Urothelium cell line (cell line): ENCODE measurements around the gene SLC32A1.
A peak's percentile ranks its signal among the peaks of the same experiment; 100 is the strongest.

Source experiments
- DNase-seq: peaks from one replicate; pipeline ENCODE4 v3.0.0; 2011; ENCODE audit warnings: low spot score, mixed read lengths
- FAIRE-seq: peaks from 2 replicates; lab custom pipeline; 2011; peaks lifted over from hg19 to GRCh38; lab: Jason Lieb, UNC

The SLC32A1 gene

GRCh38 chr20:38751360-38751976 lies 27.2 kb downstream of the SLC32A1 start:
- peak; percentile 55 for DNase-seq
- FAIRE-seq, result no peak

GRCh38 chr20:38752029-38752428 lies 27.7 kb downstream of the SLC32A1 start:
- FAIRE-seq, result no peak
- no peak for DNase-seq

GRCh38 chr20:38754924-38755323 lies 30.6 kb downstream of the SLC32A1 start:
- FAIRE-seq, result no peak
- DNase-seq, result no peak

GRCh38 chr20:38755324-38755910 lies 31.1 kb downstream of the SLC32A1 start:
- DNase-seq, result no peak

GRCh38 chr20:38757145-38757775 lies 33.0 kb downstream of the SLC32A1 start:
- no peak for DNase-seq
- FAIRE-seq, result no peak

More at GRCh38 chr20:38755324-38755910, 31.1 kb downstream of the SLC32A1 start:
- no peak for FAIRE-seq

GRCh38 chr20:38759106-38759505 lies 34.8 kb downstream of the SLC32A1 start:
- DNase-seq (no peak), FAIRE-seq (no peak)

- no peak for DNase-seq
- FAIRE-seq, result no peak
Measured at GRCh38 chr20:38760978-38761377, 36.7 kb downstream of the SLC32A1 start.

GRCh38 chr20:38762174-38762573 lies 37.9 kb downstream of the SLC32A1 start:
- FAIRE-seq (no peak), DNase-seq (no peak)

- DNase-seq (no peak), FAIRE-seq (no peak)
Measured at GRCh38 chr20:38763616-38764015, 39.3 kb downstream of the SLC32A1 start.

GRCh38 chr20:38764567-38765318 lies 40.5 kb downstream of the SLC32A1 start:
- DNase-seq, result peak; percentile 91
- peak; percentile 85 for FAIRE-seq

GRCh38 chr20:38766071-38766470 lies 41.8 kb downstream of the SLC32A1 start:
- no peak for DNase-seq
- FAIRE-seq, result no peak

- no peak for DNase-seq
- no peak for FAIRE-seq
Measured at GRCh38 chr20:38769376-38770295, 45.4 kb downstream of the SLC32A1 start.

GRCh38 chr20:38770546-38770945 lies 46.3 kb downstream of the SLC32A1 start:
- FAIRE-seq (no peak), DNase-seq (no peak)

GRCh38 chr20:38770970-38771369 lies 46.7 kb downstream of the SLC32A1 start:
- FAIRE-seq, result no peak

GRCh38 chr20:38771621-38772020 lies 47.3 kb downstream of the SLC32A1 start:
- DNase-seq (no peak), FAIRE-seq (no peak)

More at GRCh38 chr20:38770970-38771369, 46.7 kb downstream of the SLC32A1 start:
- DNase-seq, result no peak

GRCh38 chr20:38774167-38774566 lies 49.9 kb downstream of the SLC32A1 start:
- FAIRE-seq, result no peak
- DNase-seq, result no peak

GRCh38 chr20:38776363-38776762 lies 52.1 kb downstream of the SLC32A1 start:
- FAIRE-seq, result no peak

More at GRCh38 chr20:38776363-38776762, 52.1 kb downstream of the SLC32A1 start:
- no peak for DNase-seq
